HG02943 (cell line): Measurements from ENCODE around the gene GCSAM.

Experiments
- ATAC-seq: cut with Tn5 transposase; IDR thresholded peaks from one replicate; pipeline ENCODE4 v1.9.1; 2021; ENCODE audit warnings: mild to moderate bottlenecking, low read depth, moderate library complexity; ENCODE audit not compliant: unreplicated experiment

Gene GCSAM

DNA sequence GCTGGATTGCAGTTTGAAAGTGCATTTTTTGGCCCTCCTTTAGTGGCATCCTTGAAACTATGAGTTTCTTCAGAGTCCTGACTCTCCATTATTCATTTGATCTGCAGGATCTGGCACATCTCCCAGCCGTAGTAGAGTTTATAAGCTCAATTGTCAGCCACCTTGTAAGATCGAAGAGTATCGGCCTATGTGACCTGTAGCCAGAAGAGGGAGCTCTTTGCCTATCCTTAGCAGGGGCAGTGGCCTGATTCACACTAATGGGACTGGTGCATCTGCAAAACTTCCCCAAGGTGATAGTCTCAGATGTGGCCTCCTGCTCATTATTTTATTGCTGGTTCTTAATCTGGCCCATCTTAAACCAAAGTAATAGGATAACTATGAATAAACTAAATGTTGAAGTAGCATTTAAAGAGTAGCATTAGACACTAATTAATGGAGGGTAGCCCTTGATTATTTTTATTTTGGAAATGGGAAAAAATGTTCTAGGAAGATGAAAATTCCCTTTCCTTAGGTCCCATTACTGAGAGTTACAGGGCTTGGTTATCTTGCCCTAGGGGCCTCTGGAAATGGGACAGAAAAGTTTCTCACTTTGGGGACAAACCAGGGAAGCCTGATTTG, 21.2 kb downstream of the GCSAM start:
- peak; percentile 47 for ATAC-seq

DNA sequence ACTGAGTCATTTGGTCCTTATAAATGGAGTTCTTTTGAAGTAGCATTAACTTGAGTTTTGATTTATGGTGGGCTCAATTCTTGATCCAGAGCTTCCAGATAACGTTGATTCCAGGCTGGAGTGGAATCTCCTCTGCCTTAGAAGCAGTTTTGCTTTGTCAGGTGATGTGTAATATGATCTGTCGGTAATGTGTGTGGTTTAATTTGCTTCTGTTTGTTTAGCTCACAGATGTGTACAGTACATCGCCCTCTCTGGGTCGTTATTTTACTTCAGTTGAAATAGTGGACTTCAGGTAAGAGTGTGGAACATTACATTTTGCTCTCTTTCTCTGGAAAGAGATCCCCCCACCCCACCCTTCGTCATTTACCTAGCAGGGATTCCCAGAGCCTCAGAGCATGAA, 23.7 kb downstream of the GCSAM start:
- no peak for ATAC-seq

DNA sequence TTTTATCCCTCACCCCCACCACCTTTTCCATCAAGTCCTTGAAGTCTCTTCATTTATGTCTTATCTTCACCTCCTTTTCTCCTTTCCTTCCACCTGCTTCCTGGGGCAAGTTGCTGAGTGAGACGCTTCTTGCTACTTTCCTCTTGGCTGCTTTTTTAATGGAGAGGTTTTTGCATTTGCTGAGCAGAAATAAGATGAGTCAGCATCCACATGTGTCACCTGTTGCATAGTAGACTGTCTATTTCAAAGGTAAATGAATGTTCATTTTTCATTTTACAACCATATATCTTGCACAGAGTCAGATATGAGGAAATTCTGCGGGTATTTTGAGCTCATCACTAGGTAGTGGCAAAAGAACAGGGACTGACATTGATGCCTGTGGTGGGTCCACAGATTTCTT, 28.3 kb downstream of the GCSAM start:
- no peak for ATAC-seq

DNA sequence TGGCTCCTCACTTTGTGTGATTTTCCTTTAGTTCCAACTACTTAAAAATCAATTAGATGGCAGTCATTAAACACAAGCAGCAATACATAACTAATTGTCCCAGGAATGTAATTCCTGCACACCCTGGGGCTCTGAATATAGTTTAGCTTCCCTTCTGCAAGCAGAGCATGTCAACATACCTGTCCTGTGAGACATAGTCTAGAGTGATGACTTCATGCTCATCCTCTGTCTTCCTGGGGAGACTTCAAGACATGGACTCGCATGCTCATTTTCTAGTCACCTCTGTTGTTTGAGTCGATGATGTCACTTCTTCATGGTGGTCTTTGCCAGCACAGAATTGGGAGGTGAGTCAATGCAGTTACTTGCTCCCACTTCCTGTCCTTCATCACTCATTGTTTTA, 31.1 kb downstream of the GCSAM start:
- ATAC-seq, result no peak

DNA sequence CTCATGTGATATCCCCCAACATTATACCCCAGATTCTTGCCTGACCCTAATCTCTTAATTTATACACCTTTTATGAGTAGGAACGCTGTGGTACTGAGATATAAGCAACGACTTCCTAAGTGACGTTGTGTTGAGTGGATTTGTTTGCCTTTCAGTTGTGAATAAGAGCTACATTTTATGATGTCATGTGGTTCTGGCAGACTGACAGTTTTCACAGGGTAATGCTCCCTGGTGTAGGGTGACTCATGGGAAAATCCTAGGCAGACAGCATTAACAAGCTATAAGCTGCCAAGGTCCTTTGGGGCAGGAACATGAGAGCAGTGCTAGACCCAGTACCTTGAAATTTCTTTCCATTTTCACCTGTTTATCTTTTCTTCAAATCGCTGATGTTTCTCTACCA, 35.7 kb downstream of the GCSAM start:
- no peak for ATAC-seq

DNA sequence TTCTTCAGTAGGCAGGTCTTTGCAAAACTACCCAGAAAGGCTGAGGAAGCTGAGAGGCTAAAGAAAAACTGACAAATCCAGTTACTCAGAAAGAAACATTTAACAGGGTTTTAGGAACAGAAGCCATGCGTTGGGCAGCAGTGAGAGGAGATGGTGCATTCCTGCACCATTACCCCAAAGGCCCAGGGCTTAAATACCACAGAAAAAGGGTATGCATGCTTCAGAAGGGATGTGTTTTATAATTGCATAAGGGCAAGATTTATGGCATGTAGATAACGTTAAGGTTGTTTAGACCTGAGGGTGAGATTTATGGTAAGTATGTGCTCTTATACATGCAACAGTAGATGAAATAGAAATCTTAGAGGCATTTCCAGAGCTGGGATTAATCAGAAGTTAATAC, 36.9 kb downstream of the GCSAM start:
- ATAC-seq, result no peak

DNA sequence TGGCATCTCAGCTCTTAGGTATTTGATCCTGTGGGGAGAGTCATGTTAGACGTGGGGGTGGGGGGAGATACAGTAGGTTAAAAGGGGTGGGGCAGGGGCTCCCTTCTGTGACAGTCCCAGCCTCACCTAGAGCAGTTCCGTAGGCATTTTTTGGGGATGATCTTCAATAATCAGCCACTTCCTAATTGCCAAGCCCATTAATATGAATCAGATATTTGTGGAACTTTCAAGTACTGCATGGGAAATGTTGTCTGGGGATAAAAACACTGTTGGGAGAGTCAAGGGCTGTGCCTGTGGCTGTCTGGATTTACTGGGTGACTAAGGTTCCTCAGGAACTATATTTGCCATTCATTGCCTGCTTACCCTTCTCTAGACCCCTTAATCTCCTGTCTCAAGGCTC, 37.3 kb downstream of the GCSAM start:
- no peak for ATAC-seq

DNA sequence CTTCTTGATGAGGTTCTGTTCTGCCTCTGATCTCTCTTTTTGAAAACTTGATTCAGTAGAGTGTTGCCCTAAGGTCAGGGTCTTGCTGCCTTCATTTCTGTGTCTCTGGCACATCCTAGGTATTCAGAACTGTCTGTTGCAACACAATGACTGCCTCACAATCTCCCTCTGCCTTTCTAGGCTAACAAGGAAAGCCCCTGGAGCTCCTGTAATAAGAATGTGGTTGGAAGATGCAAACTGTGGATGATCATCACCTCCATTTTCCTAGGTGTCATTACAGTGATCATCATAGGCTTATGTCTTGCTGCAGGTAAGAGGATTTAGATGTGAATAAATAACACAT, 39.9 kb downstream of the GCSAM start:
- ATAC-seq, result no peak

DNA sequence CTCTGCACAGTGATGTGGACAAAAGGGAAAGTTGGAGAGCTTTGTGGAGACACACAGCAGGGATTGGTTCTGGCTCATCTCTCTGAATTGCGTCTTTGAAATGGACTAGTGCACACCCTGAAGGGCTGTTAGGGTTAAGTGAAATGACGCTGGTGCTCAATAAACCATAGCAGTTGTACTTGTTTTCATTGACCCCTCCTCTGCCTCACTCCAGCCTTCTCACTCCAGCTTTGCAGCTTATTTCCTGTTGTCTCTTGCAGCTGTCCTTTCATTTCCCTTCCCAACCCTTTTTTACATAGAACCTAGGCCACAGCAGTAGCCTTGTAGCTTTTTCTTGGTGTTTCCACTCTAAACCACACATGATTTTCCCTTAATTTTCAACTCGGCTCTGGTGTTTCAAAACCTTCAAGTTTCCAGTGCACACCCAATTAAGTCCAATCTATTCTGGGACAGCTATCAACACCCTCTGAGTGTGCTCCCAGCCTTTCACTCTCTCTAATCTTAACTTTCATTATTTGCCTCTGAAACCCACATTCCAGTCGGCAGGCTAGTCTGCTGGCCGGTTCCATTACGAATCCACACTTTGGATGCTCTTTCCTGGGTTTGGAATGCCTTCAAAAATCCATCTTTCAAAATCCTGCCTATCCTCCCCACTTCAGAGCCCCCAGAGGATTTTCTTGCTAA, 40.4 kb downstream of the GCSAM start:
- ATAC-seq, result no peak

DNA sequence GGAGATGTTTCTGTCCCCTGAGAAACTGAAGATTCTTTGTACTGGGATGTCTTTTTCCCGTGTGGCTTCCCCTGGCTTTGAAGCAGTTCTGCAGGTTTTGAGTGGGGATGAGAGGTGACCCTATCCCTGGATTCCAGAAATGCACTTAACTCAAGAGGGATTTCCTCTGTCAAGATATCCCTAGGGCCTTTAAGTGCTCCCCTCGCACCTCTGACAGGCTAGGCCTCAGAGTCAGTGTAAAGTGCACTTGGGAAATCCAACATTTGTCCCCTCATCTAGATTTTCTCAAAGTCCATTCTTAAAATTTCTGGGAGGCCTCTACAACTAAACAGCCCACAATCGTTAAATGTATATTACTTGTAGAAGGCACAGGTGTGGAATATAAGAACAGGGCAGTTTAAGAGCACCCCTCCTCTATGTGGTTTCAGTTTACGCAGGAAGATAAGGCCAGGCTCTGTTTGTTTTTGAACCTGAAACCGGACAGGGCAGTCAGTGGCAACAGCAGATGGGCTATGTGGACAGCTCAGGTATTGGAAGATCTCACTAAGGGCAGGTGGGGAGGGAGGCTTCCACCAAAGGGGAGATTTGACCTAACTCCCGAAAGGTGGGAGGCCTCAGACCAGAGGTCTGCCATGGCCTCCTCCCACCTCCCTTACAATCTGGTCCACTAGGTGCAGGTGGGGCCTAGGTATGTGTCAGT, 42.0 kb downstream of the GCSAM start:
- no peak for ATAC-seq

DNA sequence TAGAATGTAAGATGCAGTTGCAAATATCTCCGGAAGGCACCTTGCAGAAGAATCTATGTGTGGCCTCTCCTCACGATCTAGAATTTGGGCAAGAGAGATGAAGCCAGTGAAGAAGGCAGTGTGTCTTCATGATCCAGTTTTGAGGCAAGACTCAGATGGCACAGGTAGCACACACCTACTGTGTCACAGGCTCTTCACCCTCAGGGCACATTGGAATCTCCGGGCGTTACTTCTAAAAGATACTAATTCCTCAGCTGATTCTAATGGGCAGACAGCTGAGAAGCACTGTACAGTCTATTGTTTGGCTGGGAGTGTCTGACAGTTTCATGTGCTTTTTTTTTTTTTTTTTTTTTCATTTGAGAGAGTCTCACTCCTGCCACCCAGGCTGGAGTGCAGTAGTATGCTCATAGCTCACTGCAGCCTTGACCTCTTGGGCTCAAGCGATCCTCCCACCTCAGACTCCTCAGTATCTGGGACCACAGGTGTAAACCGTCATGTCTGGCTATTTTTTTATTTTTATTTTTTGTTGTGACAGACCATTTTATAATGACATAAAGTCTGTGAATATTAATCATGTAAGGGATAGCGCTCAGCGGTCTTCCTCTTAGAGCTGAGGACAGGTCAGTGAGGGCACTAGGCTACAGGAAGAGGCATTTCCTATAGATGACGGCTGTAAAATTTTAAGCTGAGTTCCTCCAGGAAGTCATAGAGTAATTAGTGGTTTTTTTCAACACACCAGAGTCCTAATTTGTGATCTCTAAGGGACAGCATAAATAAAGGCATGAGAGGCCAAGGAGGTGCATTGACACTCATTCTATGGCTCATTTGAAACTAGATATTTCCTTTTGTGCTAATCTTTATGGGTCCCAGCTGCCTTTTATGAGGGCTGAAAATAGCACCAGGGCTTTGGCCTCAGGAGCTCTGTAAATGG, 42.8 kb downstream of the GCSAM start:
- ATAC-seq, result no peak

DNA sequence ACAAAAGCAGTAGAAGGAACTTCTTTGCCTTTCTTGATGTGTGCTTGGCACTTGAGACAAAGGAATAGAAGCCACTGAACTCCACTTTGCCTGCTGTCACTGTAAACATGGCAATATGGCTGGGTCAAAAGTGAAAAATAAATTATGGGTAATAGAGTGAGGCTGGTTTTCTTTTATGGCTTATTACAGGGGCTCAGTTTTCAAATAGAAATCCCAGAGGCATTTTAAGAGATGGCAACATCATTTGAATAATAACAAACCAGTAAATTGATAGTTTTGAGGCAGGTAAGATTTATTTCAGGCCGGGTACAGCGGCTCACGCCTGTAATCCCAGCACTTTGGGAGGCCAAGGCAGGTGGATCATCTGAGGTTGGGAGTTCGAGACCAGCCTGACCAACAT, 44.1 kb downstream of the GCSAM start:
- no peak for ATAC-seq

DNA sequence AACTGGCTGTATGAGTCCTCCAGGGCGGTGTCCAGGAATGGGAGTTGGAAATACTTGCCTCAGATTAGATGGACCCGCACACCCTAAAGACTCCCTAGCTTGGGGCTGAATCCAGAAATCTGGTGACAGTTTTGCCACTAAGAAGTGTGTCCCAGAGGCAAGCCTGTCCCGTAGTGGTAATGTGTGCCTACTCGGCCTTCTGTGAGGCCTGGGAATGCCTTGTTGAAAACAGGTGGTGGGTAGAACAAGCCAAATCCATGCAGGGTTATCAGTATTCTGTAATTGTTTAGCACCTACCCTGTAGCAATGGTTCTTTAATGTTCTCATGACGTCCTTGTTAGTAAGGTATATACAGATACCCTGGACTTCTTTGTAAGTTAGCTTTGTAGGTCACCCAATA, 45.3 kb downstream of the GCSAM start:
- ATAC-seq, result no peak

DNA sequence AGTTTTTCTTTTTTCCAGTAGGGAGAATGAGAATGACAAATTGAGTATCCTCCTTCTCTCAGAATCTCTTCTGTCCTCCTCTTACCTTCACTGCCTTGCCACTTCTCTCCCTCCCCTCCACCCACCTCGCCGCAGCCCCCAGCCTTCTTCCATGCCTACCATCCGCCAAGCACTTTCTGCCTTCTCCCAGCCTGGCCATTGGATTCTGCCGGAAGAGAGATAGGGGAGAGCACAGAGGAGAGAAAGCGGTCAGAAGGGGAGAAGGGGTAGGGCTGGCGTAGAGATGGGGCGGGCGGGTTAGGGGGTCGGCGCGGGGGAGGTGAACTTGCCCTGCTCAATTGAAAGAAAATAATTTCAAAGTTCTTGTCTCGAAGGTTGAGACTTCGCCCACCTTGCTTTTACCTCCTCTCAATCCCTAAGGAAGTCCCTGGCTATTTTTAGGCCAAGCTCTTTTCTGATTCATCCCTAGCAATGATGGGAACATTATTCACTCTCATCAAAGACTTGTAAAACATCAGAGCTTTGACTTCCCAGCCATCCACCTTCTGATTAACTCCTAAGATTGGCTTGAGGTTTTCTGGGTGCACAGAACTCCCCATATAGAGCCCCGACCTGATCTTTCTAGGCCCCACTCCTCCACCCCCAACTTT, 46.0 kb downstream of the GCSAM start:
- ATAC-seq, result no peak

DNA sequence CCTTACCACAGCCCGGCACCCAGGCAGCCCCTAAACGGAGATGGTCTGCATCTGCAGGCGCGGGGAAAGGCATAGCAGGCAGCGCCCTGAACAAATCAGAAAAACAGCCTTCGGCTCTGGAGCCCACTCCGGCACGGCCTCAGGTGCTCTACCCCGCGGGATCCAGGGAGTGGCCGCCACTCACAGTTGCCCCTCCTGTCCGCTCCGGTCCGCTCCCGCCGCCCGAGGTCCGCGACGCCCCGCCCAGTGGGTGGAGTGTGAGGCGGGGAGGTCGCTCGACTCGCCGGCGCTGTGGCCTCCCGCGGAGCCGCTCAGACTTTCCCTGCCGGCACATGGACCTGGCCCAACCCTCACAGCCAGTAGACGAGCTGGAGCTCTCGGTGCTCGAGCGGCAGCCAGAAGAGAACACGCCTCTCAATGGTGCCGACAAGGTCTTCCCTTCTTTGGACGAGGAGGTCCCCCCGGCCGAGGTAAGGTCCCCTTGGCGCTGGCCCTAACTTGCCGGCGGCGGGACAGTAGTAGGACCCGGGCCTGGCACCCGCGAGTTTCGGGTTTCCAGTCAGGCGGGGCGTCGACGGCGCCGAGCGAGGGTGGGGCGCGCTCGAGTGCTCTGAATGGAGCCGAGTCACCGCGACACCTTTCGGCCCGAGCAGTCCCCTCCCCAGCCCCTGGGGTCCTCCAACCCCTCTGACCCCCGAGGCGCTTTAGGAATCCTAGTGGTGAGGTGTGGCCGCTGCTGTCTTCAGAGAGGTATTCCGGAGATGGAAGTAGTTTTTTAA, 46.8 kb downstream of the GCSAM start, which contains the start of gene C3orf52:
Gene C3orf52, plus strand, starts transcription at position 314 of the 779 bp plus-strand sequence. Its CDS starts 19 bp downstream, at position 333.
- ATAC-seq, result peak; percentile 81

DNA sequence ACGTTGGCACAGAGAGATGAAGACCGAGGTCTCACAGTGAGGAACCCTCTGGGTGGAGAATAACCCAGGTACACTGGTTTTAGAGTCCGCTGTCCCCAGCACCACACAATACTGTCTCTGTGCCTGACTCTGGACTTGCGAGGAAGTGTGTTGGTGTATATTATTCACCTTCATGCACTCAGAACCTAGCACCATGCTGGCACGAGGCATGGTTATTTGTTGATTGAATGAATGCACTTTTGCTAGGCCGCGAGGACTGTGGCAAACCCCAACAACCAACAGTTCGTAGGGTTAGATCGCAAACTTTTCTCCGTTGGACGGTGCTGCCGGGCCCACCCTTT, 47.3 kb downstream of the GCSAM start:
- no peak for ATAC-seq

DNA sequence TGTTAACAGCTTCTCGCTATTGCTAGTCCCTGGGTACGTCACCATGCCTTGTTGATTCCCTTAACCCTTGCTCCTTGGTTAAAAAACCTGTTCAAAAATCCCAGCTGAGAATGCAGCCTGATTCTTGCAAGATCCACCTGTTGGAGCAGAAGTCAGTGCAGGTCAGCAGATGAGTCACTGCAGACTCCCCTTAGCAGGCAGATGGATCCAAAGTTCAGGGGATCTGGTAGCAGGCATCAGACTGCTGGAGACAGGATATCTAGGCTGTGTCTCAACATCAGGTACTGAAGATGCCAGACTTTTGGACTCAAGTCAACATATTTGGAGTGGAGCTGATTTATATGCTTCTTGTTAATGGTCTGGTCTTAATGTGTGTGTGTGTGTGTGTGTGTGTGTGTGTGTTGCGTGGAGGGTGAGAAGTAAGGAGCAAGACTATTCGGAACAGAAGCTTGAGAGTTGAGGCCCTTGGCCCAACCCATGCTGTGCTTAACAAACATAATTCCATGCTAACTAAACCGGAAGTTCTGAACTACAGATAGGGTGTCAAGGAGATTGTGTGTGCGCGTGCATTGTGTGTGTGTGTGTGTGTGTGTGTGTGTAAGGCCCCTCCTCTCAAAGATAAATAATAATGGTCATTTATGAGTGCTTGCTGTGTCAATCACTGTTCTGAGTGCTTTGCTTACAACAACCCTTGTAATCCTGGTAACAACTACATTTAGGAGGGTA, 47.9 kb downstream of the GCSAM start:
- ATAC-seq, result no peak

DNA sequence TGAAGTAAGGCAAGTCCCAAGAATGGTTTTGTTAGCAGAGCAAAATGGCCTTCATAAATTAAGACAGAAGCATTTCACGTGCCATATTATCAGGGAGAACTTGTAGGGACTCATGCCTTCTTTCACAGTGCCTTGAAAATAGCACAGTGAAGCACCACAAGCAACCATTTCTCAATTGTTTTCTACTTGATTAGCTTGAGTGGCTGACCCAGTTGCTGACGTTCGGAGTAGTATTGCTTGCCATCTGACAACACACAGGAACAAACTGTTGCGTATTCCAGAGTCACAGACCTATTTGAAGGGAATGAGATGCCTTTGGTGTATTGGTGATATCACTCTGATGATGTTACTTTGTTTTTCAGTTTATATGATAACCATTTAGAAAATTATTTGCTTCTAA, 49.8 kb downstream of the GCSAM start:
- ATAC-seq, result no peak
